ENCODE data around the gene JUN. TPM values are rescaled to one million over a fixed set of nuclear protein-coding genes. Genes with fewer than 3 reads are reported as not detected.

The JUN gene
- total RNA-seq, 1 donor from 2014 or later = 10.2 TPM

DNA sequence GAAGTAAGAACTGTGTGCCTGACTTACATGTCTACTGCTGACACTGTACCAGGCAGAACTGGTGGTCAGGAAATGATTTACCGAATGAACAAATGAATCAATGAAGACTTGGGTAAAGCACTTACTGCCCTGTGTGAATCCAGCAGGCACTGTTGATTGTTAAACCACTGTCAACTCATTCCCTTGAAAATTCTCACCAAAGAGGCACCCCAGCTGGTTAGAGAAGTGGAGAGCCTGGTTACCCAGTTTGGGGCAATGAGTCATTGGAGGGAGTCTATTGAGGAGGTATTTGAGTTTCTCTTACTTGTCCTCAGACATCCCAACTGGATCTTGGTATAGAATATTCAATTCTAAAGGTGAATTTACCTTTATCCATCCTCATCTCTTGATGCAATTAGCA, 34.2 kb downstream of the JUN start:
- H3K36me3 Mint-ChIP-seq = no peaks in the 10 kb centered on the region
- no peaks in the 10 kb centered on the region for H3K9me3 Mint-ChIP-seq
- H3K27ac Mint-ChIP-seq = no peak overlapping the region
- H3K4me1 Mint-ChIP-seq = peaks cover 19% of the 10 kb centered on the region
- no peak overlapping the region for H3K9ac ChIP-seq
- no peak overlapping the region for H3K4me2 ChIP-seq
- no peaks in the 10 kb centered on the region for H3K27me3 ChIP-seq
- H3K4me1 ChIP-seq = no peaks in the 10 kb centered on the region
- no peaks in the 10 kb centered on the region for H3K79me2 ChIP-seq (ENCODE audit: low read depth)
- no peaks in the 10 kb centered on the region for H3K36me3 ChIP-seq
- H3K4me3 Mint-ChIP-seq = no peak overlapping the region
- H3K4me3 ChIP-seq = no peak overlapping the region
- no peak for DNase-seq (ENCODE audit: low spot score)
- no peaks in the 10 kb centered on the region for H3K27me3 Mint-ChIP-seq (ENCODE audit: insufficient read depth, low read depth)
- H3K9me3 ChIP-seq (ENCODE audit: low read depth) = no peaks in the 10 kb centered on the region
- H3K27ac ChIP-seq = no peak overlapping the region
- no peak overlapping the region for H2AFZ ChIP-seq (replicated peaks)
- H3F3A ChIP-seq (ENCODE audit: low read depth) = no peaks in the 10 kb centered on the region
- TF ChIP-seq EZH2phosphoT487 (IDR thresholded peaks at IDR 0.05) (no peak), EZH2 (IDR thresholded peaks at IDR 0.05) (no peak)
- TF ChIP-seq, protein P1, sequence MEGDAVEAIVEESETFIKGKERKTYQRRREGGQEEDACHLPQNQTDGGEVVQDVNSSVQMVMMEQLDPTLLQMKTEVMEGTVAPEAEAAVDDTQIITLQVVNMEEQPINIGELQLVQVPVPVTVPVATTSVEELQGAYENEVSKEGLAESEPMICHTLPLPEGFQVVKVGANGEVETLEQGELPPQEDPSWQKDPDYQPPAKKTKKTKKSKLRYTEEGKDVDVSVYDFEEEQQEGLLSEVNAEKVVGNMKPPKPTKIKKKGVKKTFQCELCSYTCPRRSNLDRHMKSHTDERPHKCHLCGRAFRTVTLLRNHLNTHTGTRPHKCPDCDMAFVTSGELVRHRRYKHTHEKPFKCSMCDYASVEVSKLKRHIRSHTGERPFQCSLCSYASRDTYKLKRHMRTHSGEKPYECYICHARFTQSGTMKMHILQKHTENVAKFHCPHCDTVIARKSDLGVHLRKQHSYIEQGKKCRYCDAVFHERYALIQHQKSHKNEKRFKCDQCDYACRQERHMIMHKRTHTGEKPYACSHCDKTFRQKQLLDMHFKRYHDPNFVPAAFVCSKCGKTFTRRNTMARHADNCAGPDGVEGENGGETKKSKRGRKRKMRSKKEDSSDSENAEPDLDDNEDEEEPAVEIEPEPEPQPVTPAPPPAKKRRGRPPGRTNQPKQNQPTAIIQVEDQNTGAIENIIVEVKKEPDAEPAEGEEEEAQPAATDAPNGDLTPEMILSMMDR (IDR thresholded peaks at IDR 0.05) = no peak
- H4K20me1 ChIP-seq (ENCODE audit: low read depth) = no peaks in the 10 kb centered on the region

DNA sequence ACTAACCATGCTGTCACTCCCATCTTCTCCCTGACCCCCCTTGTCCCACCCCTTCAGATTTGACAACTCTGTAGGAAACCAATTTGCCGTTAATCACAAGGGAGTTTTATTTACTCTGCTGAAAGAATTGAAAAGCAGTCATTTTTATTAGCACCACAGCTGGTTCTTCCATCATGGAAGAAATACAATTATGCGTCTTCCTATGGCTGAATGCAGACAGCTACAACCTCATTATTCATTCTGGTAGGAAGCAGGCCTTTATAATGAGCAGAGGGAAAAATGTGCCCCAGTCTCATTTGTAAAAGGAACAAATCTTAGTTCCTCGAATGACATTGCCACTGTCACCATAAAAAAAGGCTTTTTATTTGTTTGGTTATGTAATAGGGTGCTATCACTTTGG, 35.2 kb downstream of the JUN start:
- DNase-seq (ENCODE audit: low spot score) = no peak
- Mint-ChIP-seq H3K4me3 (no peak overlapping the region), H3K36me3 (no peaks in the 10 kb centered on the region), H3K4me1 (peaks cover 15% of the 10 kb centered on the region), H3K27ac (no peak overlapping the region), H3K9me3 (no peaks in the 10 kb centered on the region), H3K27me3 (ENCODE audit: insufficient read depth, low read depth) (no peaks in the 10 kb centered on the region)
- Histone ChIP-seq H3K27ac (no peak overlapping the region), H2AFZ (replicated peaks) (no peak overlapping the region), H3K9ac (no peak overlapping the region), H4K20me1 (ENCODE audit: low read depth) (no peaks in the 10 kb centered on the region), H3K9me3 (ENCODE audit: low read depth) (no peaks in the 10 kb centered on the region), H3K27me3 (no peaks in the 10 kb centered on the region), H3K4me1 (no peaks in the 10 kb centered on the region), H3F3A (ENCODE audit: low read depth) (no peaks in the 10 kb centered on the region), H3K4me2 (no peak overlapping the region), H3K36me3 (no peaks in the 10 kb centered on the region), H3K4me3 (no peak overlapping the region), H3K79me2 (ENCODE audit: low read depth) (no peaks in the 10 kb centered on the region)
- TF ChIP-seq, protein P1 (IDR thresholded peaks at IDR 0.05) = no peak
- TF ChIP-seq EZH2 (IDR thresholded peaks at IDR 0.05) (no peak), EZH2phosphoT487 (IDR thresholded peaks at IDR 0.05) (no peak)

DNA sequence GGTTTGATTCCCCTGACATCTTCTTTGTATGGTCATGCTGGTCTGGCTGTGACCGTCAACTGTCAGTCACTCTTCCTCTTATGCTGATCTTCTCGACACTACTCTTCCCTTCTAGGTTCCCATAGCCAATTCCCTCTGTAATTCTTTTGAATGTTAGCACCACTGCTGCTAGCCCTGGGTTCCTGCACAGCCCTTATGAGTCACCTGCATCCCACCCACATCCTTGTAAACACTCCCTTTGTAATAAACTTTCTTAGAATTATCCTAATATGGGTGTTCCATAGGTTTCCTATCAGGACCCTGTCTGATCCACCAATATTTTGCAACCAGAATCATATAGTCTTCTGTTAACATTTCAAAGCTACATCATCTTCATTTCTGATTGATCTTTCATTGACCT, 37.1 kb downstream of the JUN start:
- Mint-ChIP-seq H3K27ac (no peak overlapping the region), H3K4me3 (no peak overlapping the region), H3K4me1 (peaks cover 3% of the 10 kb centered on the region), H3K36me3 (no peaks in the 10 kb centered on the region), H3K27me3 (ENCODE audit: insufficient read depth, low read depth) (peaks cover 2% of the 10 kb centered on the region), H3K9me3 (peaks cover 2% of the 10 kb centered on the region)
- Histone ChIP-seq H3K4me1 (no peaks in the 10 kb centered on the region), H3K4me2 (no peak overlapping the region), H3K4me3 (no peak overlapping the region), H3K27me3 (no peaks in the 10 kb centered on the region), H3K9me3 (ENCODE audit: low read depth) (no peaks in the 10 kb centered on the region), H3K36me3 (no peaks in the 10 kb centered on the region), H3K79me2 (ENCODE audit: low read depth) (no peaks in the 10 kb centered on the region), H3K9ac (no peak overlapping the region), H2AFZ (replicated peaks) (no peak overlapping the region), H3F3A (ENCODE audit: low read depth) (no peaks in the 10 kb centered on the region), H3K27ac (no peak overlapping the region), H4K20me1 (ENCODE audit: low read depth) (no peaks in the 10 kb centered on the region)
- no peak for DNase-seq (ENCODE audit: low spot score)
- TF ChIP-seq EZH2 (IDR thresholded peaks at IDR 0.05) (no peak), EZH2phosphoT487 (IDR thresholded peaks at IDR 0.05) (no peak)
- TF ChIP-seq, protein P1 (IDR thresholded peaks at IDR 0.05) = no peak

Measured in neural progenitor cell (in vitro differentiated cells).